Fibroblast of villous mesenchyme (primary cell): ENCODE results near the gene ZNF277. TPM values are rescaled to one million over a fixed set of nuclear protein-coding genes. Genes with fewer than 3 reads are reported as not detected.

Experiments used
- DNase-seq: peaks from one replicate; pipeline ENCODE4 v3.0.0-alpha.2; 2010; ENCODE audit warnings: low read depth
- H3K4me3 ChIP-seq: 2 replicates; pipeline ENCODE4 v1.5.1; 2011; ENCODE audit warnings: low read depth, mild to moderate bottlenecking, low read length
- total RNA-seq: library from RNA; depleted of rRNA; stranded (reverse); fragments of >200 nt; gene quantifications from 2 replicates; pipeline ENCODE4 v1.2.3, GENCODE V29; 2012
- TF ChIP-seq, protein P1 (sequence below): IDR thresholded peaks from 2 replicates; pipeline ENCODE4 v1.5.1; 2012; ENCODE audit warnings: low read depth, mild to moderate bottlenecking, low read length; ENCODE audit not compliant: insufficient read depth

Gene ZNF277
- total RNA-seq, 1 donor = 29.8 TPM

DNA sequence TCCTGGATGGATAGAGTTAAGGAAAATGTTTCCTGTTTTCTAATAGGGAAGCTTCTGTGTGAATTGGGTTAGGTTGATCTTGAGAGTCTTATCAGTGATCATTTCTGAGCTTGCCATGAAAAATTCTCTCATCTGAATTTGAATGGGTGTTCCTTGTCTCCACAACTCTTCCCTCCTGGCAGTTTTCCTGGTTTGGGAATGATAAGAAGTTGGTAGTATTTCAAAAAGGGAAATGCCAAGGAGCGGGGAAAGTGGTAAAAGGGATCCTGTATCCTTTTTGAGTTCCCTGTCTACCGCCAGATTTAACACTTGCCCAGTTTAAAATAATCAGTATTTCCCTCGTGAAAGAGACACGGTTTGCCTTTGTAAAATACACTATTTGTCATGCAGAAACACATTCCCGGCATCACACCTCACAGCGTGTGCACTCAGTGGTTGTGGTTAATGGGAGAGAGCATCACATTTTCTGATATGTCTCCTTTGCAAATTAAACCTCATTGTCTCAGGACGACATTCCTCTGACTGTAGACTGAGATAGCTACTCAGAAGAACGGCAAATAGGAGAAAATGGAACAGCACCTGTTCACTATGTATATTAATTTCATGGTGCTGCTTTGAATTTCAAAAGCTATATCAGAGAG, 130.6 kb downstream of the ZNF277 start:
- DNase-seq = no peak
- TF ChIP-seq, protein P1, sequence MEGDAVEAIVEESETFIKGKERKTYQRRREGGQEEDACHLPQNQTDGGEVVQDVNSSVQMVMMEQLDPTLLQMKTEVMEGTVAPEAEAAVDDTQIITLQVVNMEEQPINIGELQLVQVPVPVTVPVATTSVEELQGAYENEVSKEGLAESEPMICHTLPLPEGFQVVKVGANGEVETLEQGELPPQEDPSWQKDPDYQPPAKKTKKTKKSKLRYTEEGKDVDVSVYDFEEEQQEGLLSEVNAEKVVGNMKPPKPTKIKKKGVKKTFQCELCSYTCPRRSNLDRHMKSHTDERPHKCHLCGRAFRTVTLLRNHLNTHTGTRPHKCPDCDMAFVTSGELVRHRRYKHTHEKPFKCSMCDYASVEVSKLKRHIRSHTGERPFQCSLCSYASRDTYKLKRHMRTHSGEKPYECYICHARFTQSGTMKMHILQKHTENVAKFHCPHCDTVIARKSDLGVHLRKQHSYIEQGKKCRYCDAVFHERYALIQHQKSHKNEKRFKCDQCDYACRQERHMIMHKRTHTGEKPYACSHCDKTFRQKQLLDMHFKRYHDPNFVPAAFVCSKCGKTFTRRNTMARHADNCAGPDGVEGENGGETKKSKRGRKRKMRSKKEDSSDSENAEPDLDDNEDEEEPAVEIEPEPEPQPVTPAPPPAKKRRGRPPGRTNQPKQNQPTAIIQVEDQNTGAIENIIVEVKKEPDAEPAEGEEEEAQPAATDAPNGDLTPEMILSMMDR = no peak
- H3K4me3 ChIP-seq = no peak overlapping the region

DNA sequence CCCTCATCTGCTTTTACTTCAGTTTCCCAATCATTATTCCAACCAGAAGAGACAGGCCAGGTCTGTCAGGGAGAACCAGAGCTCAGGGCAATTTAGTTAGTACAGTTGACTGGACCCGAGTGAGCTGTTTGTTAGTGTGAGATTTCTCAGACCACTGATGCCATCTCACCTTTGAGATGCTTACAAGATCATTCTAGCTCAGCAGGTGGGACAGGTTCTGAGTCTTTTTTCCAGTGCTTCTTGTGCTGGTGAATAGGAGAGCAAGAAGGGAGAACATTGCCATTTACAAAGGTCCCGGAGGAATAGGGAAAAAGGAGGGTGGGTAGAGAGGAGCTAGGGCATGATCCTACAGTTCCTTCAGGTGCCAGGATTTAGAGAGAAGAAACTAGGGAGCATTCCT, 131.4 kb downstream of the ZNF277 start:
- DNase-seq = no peak
- TF ChIP-seq, protein P1 = no peak
- no peak overlapping the region for H3K4me3 ChIP-seq

DNA sequence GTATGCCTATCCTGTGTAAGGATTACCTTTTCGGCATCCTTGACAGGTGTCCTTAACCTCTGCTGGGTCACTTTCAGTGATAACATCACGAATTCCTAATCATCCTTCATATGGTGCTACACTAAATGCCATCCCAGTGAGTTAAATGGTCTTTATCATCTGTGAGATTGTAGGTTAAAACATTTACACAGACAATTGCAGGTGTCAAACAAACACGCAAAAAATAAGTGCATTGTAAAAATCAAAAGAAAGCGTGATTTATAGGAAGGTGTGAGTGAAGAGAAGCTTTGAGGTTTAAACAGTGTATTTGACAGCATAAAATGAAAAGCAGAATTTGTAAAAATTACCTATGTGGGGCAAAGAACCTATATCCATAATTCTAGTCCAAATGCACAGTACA, 132.3 kb downstream of the ZNF277 start:
- TF ChIP-seq, protein P1 = no peak
- H3K4me3 ChIP-seq = no peak overlapping the region
- no peak for DNase-seq

DNA sequence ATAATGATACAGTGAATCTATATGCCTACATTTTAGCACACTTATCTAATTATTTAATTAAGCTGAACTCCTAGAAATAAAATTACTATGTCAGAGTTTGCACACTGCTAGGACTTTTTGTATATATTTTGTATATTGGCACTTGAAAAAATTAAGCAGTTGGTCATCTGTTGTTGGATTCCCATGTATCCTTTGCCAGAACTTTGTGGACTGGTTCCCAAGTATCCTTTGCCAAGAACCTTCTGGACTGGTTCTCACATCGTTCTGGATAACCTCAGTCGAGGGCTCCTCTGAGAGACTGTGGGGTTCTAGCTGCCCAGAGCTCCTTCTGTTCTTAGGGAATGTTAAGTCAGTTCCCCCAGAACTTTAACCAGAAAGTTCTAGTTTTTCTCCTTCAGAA, 135.0 kb downstream of the ZNF277 start:
- H3K4me3 ChIP-seq = no peak overlapping the region
- TF ChIP-seq, protein P1 = no peak
- no peak for DNase-seq

DNA sequence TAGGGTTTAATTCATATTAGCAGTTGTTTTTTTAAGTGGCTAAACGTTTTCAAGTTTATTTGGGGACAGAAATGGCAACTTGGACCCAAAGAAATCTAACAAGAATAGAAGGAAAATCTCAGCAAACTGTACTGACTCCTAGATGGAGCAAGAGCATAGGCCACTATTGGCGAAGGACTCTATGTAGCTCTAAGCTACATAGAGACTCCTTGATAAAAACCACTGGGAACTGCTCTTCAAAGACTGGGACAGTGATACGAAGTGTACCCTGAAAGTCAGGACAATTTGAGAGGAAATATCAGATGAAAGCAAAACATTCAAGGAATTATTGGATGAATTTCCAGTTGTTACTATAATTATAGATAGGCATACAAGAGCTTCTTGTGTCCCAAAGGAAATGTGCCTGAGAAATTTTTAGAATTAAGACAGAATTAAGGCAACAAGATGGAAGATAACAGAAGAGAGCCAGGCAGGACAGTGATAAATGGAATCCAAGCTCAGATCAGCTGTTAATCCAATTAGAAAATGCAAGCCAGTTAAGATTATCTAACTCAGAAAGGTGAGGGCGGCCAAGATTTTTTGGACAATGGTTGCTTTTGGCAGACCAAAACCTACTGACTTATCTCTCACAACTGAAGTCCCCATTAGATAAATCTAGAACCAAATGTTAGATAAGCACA, 140.0 kb downstream of the ZNF277 start:
- DNase-seq = no peak
- TF ChIP-seq, protein P1 = no peak
- no peak overlapping the region for H3K4me3 ChIP-seq

DNA sequence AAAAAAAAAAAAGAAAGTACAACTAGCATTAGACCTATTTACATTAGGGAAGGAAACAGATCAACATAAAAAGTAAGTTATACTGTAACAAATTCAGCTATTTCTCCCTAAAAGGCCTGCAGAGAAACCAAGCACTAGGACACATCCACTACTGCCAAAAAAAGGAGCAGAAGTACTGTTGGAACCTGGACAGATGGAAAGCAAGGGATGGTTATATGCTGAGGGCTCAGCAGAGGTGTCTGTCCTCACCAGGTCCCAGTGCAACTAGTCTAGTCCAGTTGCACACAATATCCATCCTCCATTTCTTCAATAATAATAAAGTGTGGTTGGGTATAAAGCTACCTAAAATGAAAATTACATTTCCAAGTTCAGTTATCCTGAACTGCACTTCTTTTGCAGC, 140.6 kb downstream of the ZNF277 start:
- H3K4me3 ChIP-seq = no peak overlapping the region
- DNase-seq = no peak
- TF ChIP-seq, protein P1 = no peak

DNA sequence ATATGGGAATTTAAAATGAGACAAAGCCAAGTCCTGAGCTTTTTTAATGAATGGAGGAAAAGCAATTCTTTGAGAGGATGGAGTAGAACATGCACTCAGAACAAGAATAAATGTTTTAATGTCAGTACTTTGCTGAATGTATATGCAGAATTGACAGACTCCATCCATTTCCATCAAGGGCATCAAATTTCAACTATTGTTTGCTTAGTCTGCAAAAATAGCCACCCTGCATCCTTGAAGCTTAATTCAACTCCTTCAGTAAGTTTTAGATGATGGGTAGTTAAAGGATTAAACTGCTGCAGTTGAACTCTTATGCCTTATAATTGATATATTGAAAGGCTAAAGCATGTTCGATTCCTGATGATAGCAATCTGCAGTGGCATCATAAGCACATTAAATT, 144.1 kb downstream of the ZNF277 start:
- H3K4me3 ChIP-seq = no peak overlapping the region
- TF ChIP-seq, protein P1 = no peak
- no peak for DNase-seq
